GM10266 (cell line): ENCODE measurements around the gene PTTG1.

Source experiments
- DNase-seq: peaks from one replicate; pipeline ENCODE4 v3.0.0; 2012; ENCODE audit errors: extremely low spot score
- CTCF ChIP-seq: IDR thresholded peaks from 2 replicates; pipeline ENCODE4 v1.5.1; 2012; ENCODE audit warnings: mild to moderate bottlenecking, low read depth; ENCODE audit not compliant: control insufficient read depth, insufficient read depth; ENCODE audit errors: missing control alignments

The PTTG1 gene

GRCh38 chr5:160397492-160397891 lies 24.2 kb upstream of the PTTG1 start:
- no peak for DNase-seq
- TF ChIP-seq CTCF, result no peak

GRCh38 chr5:160398806-160399205 lies 22.8 kb upstream of the PTTG1 start:
- TF ChIP-seq CTCF, result no peak
- no peak for DNase-seq

GRCh38 chr5:160399402-160400353 lies 22.0 kb upstream of the PTTG1 start, which contains the start of gene FAM200C:
Gene FAM200C, minus strand, starts transcription at chr5:160400054. Its CDS starts 4,564 bp downstream, at chr5:160395490.
- peak; percentile 87 for DNase-seq
- no peak for TF ChIP-seq CTCF

- no peak for TF ChIP-seq CTCF
- DNase-seq, result peak; percentile 88
Observed at GRCh38 chr5:160418561-160419457, 2.8 kb upstream of the PTTG1 start, which contains the start of gene SLU7. Gene SLU7, minus strand, starts transcription at chr5:160419081. Its CDS starts 3,787 bp downstream, at chr5:160415294.

GRCh38 chr5:160419458-160420330 lies 2.0 kb upstream of the PTTG1 start:
- DNase-seq, result no peak
- no peak for TF ChIP-seq CTCF

GRCh38 chr5:160420331-160420610 lies 1.4 kb upstream of the PTTG1 start:
- no peak for DNase-seq
- TF ChIP-seq CTCF, result no peak
